Esophagus squamous epithelium (tissue), 4 donors: ENCODE measurements around the gene MIEF1.
A peak's percentile ranks its signal among the peaks of the same experiment; 100 is the strongest.

Experiments
- POLR2A ChIP-seq, 4 donors: fragments of 450-650 bp; IDR thresholded peaks; one replicate each; pipeline ENCODE4 v1.6.1; 2017; ENCODE audit warnings: antibody characterized with exemption in 4 of 4, mild to moderate bottlenecking in 4 of 4, moderate library complexity in 3 of 4
- TF ChIP-seq, protein P1 (sequence below), 6 experiments: fragments of 450-650 bp in 4 of 6; fragments of 200-600 bp in 2 of 6; sonication (generic) in 2 of 6; IDR thresholded peaks; one replicate each; pipeline ENCODE4 v1.5.1; 2016 to 2019; ENCODE audit warnings: antibody characterized with exemption in 6 of 6, mild to moderate bottlenecking in 4 of 6, moderate library complexity in 4 of 6

DNA sequence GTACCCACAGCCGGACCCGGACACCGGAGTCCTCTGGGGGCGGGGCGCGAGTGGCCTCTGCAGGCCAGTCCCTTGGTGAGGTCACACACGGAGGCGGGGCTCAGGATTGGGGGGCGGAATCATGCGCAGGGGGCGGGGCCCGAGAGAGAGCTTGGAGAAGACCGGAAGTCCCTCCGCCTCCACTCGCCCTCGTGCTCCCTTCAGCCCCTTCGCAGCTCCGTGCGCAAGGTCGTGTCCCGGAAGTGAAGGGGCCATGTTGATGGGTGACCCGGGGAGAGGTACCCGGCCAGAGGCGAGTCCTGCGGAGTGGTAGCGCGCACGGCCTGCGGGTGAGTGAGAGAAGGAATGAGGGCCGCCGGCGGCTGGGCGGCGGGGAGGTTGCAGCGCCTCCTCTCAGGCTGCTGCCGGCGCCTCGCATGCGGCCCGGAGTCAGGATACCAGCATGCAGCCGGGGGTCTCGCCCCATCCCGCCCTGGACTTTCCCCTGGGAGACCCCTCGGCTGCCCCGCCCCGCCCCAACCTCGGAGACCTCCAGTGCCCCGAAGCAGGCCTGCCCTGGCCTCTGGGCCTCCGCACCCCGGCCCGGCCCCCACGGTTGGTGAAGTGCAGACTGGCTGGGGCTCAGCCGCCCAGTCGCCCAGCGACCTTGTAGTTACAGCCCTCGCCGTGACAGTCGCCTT, at the start of gene MIEF1:
- TF ChIP-seq, protein P1, sequence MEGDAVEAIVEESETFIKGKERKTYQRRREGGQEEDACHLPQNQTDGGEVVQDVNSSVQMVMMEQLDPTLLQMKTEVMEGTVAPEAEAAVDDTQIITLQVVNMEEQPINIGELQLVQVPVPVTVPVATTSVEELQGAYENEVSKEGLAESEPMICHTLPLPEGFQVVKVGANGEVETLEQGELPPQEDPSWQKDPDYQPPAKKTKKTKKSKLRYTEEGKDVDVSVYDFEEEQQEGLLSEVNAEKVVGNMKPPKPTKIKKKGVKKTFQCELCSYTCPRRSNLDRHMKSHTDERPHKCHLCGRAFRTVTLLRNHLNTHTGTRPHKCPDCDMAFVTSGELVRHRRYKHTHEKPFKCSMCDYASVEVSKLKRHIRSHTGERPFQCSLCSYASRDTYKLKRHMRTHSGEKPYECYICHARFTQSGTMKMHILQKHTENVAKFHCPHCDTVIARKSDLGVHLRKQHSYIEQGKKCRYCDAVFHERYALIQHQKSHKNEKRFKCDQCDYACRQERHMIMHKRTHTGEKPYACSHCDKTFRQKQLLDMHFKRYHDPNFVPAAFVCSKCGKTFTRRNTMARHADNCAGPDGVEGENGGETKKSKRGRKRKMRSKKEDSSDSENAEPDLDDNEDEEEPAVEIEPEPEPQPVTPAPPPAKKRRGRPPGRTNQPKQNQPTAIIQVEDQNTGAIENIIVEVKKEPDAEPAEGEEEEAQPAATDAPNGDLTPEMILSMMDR (IDR thresholded peaks at IDR 0.05), result peak in 1 of 6 experiments; percentile 8
- peak in 1 of 4 donors; percentile 58 for TF ChIP-seq POLR2A (IDR thresholded peaks at IDR 0.05)
